Measurements from ENCODE around the gene CHRNA4. TPM values are rescaled to one million over a fixed set of nuclear protein-coding genes. Genes with fewer than 3 reads are reported as not detected.
A peak's percentile ranks its signal among the peaks of the same experiment; 100 is the strongest.

The CHRNA4 gene
- total RNA-seq, 1 donor from 2014 or later, result not detected

DNA sequence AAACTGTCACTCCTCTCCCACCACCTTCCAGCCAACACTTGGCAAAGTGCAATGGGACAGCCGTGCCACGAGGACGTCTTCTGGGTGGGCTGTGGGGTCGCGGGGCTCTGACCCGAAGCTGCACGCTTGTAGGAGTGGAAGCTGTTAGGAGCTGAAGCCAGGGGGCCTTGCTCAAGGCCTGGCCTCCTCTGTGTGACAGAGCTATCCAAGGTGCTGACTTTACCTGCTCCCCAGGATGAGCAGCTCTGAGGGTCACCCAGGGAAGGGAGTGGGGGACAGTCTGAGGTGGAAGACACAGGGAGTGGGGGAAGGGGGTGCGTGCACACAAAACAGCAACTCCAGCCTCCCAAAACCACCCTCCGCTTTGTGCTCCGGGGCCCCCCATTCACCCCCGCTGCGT, 17.5 kb upstream of the CHRNA4 start:
- peaks cover 8% of the 10 kb centered on the region for H3K27me3 Mint-ChIP-seq (ENCODE audit: insufficient read depth)
- no peaks in the 10 kb centered on the region for H3K9me3 Mint-ChIP-seq
- no peaks in the 10 kb centered on the region for H3K4me1 Mint-ChIP-seq (ENCODE audit: low read depth)
- H3K4me3 Mint-ChIP-seq, result no peak overlapping the region
- DNase-seq (ENCODE audit: low spot score), result no peak
- intact Hi-C loops (cut with micrococcal nuclease), result no loop called here
- no peaks in the 10 kb centered on the region for H3K36me3 Mint-ChIP-seq (ENCODE audit: low read depth)
- no peak overlapping the region for H3K27ac Mint-ChIP-seq

DNA sequence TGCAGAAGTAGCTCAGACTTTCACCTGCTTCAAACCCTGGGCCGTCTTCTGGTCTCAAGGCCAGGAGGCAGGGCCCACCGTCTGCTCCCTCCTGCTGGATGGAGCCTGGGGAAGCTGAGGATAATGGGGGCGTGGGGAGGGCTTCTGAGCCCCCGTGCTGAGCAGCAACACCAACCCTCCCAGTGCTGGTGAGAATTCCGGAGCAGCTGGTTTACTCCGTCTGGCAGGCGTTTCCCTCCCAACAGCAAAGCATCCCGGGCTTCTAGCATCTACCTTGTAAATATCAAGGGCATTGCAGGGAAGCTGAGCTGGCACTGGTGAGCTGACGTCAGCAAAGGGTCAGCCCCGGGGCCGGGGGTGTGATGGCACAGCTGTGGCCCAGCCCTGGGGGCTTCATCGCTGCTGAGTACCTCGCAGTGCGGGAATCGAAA, 16.8 kb upstream of the CHRNA4 start:
- no peak for DNase-seq (ENCODE audit: low spot score)
- intact Hi-C loops (cut with micrococcal nuclease), result no loop called here
- H3K4me3 Mint-ChIP-seq, result no peak overlapping the region

GRCh38 chr20:63377256-63377941, 16.2 kb upstream of the CHRNA4 start:
- peak overlapping the region; percentile 44 for H3K27ac Mint-ChIP-seq
- no peaks in the 10 kb centered on the region for H3K9me3 Mint-ChIP-seq
- H3K27me3 Mint-ChIP-seq (ENCODE audit: insufficient read depth), result peaks cover 8% of the 10 kb centered on the region
- no peaks in the 10 kb centered on the region for H3K4me1 Mint-ChIP-seq (ENCODE audit: low read depth)
- no peak overlapping the region for H3K4me3 Mint-ChIP-seq
- H3K36me3 Mint-ChIP-seq (ENCODE audit: low read depth), result no peaks in the 10 kb centered on the region
- intact Hi-C loops (cut with micrococcal nuclease), result no loop called here
- no peak for DNase-seq (ENCODE audit: low spot score)

More for the DNA sequence above, 16.8 kb upstream of the CHRNA4 start:
- Mint-ChIP-seq H3K27ac (no peak overlapping the region), H3K4me1 (ENCODE audit: low read depth) (no peaks in the 10 kb centered on the region), H3K36me3 (ENCODE audit: low read depth) (no peaks in the 10 kb centered on the region), H3K9me3 (no peaks in the 10 kb centered on the region), H3K27me3 (ENCODE audit: insufficient read depth) (peaks cover 8% of the 10 kb centered on the region)

GRCh38 chr20:63376283-63377250, 15.4 kb upstream of the CHRNA4 start:
- H3K4me1 Mint-ChIP-seq (ENCODE audit: low read depth), result no peaks in the 10 kb centered on the region
- intact Hi-C loops (cut with micrococcal nuclease), result no loop called here
- no peak for DNase-seq (ENCODE audit: low spot score)
- H3K9me3 Mint-ChIP-seq, result no peaks in the 10 kb centered on the region
- H3K36me3 Mint-ChIP-seq (ENCODE audit: low read depth), result no peaks in the 10 kb centered on the region
- no peak overlapping the region for H3K4me3 Mint-ChIP-seq
- H3K27me3 Mint-ChIP-seq (ENCODE audit: insufficient read depth), result peaks cover 8% of the 10 kb centered on the region
- peak overlapping the region; percentile 44 for H3K27ac Mint-ChIP-seq

GRCh38 chr20:63375438-63375837, 14.3 kb upstream of the CHRNA4 start:
- H3K36me3 Mint-ChIP-seq (ENCODE audit: low read depth), result no peaks in the 10 kb centered on the region
- H3K27me3 Mint-ChIP-seq (ENCODE audit: insufficient read depth), result peaks cover 8% of the 10 kb centered on the region
- no peak overlapping the region for H3K27ac Mint-ChIP-seq

DNA sequence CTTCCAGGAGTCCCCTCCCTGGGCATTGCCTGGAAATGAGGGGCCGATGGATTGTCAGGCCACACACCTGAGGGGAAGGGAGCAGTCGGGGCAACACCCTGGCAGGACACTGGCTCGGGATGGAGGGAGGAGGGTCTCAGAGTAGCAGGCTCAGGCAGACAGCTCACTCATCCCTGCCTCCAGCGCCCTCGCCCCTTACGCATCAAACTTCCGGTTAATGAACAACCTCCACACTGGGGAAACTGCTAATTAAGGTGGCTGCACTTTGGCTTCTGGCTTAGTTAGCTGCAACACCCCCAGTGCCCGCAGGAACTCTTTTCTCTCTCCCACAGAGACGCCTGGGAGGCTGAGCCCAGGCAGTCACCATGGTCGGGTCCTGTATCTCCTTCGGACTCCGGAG, 13.4 kb upstream of the CHRNA4 start:
- Mint-ChIP-seq H3K9me3 (no peaks in the 10 kb centered on the region), H3K27ac (no peak overlapping the region), H3K4me1 (ENCODE audit: low read depth) (no peaks in the 10 kb centered on the region), H3K4me3 (no peak overlapping the region), H3K36me3 (ENCODE audit: low read depth) (no peaks in the 10 kb centered on the region), H3K27me3 (ENCODE audit: insufficient read depth) (peaks cover 6% of the 10 kb centered on the region)
- no peak for DNase-seq (ENCODE audit: low spot score)
- intact Hi-C loops (cut with micrococcal nuclease), result no loop called here

More at GRCh38 chr20:63375438-63375837, 14.3 kb upstream of the CHRNA4 start:
- intact Hi-C loops (cut with micrococcal nuclease), result no loop called here
- Mint-ChIP-seq H3K4me3 (no peak overlapping the region), H3K4me1 (ENCODE audit: low read depth) (no peaks in the 10 kb centered on the region), H3K9me3 (no peaks in the 10 kb centered on the region)
- DNase-seq (ENCODE audit: low spot score), result no peak

GRCh38 chr20:63373996-63374395, 12.8 kb upstream of the CHRNA4 start:
- intact Hi-C loops (cut with micrococcal nuclease), result no loop called here
- Mint-ChIP-seq H3K27ac (no peak overlapping the region), H3K9me3 (no peaks in the 10 kb centered on the region), H3K4me3 (no peak overlapping the region), H3K4me1 (ENCODE audit: low read depth) (no peaks in the 10 kb centered on the region), H3K27me3 (ENCODE audit: insufficient read depth) (peaks cover 6% of the 10 kb centered on the region), H3K36me3 (ENCODE audit: low read depth) (no peaks in the 10 kb centered on the region)
- DNase-seq (ENCODE audit: low spot score), result no peak

DNA sequence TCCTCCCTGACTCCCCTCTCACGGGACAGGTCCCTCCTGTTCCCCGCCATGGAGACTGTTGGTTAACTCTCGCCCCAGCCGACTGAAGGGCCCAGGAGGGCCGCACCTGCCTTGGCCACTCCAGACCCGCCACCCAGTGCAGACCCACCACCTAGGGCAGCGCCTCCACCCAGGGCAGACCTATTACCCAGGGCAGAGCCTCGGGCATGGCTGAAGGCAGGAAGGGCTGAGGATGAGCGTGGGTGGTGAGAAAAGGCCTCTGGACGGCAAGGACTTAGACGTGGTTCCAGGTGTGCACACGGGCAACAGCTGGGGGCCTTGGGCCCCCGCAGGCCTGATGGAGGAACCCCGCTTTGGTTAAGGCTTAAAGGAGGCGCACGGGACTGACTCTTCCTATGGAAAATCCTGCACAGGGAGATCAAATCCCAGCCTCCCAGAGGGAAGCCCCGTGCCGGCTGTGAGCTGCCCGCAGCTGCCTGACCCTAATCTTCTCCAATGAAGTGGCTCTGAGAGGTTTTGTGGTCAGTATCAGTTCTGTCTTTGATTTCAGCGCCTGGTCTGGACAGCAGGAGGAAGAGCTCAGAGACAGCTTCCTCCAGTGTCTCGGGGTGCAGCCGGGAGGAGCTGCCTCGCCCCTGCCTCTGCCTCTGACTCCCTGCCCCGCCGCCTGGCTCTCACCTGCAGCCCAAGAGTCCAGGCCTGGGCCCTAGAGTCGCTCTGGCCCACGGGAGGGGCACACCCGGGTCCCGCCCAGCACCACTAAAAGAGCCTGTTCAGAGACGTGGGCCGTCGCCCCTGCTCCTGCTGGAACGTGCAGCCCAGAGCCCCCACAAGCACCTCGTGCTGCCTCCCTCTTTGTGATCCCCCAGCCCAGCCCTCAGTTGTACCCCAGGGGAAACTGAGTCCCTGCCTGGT, 12.1 kb upstream of the CHRNA4 start:
- intact Hi-C loops (cut with micrococcal nuclease), result no loop called here
- H3K27me3 Mint-ChIP-seq (ENCODE audit: insufficient read depth), result peaks cover 2% of the 10 kb centered on the region
- DNase-seq (ENCODE audit: low spot score), result no peak

GRCh38 chr20:63371291-63371865, 10.2 kb upstream of the CHRNA4 start:
- no peak overlapping the region for H3K4me3 Mint-ChIP-seq
- H3K9me3 Mint-ChIP-seq, result no peaks in the 10 kb centered on the region
- no peak for DNase-seq (ENCODE audit: low spot score)
- peaks cover 2% of the 10 kb centered on the region for H3K27me3 Mint-ChIP-seq (ENCODE audit: insufficient read depth)
- no peaks in the 10 kb centered on the region for H3K4me1 Mint-ChIP-seq (ENCODE audit: low read depth)
- H3K36me3 Mint-ChIP-seq (ENCODE audit: low read depth), result no peaks in the 10 kb centered on the region
- no peak overlapping the region for H3K27ac Mint-ChIP-seq
- intact Hi-C loops (cut with micrococcal nuclease), result no loop called here

More for the DNA sequence above, 12.1 kb upstream of the CHRNA4 start:
- H3K36me3 Mint-ChIP-seq (ENCODE audit: low read depth), result no peaks in the 10 kb centered on the region
- no peak overlapping the region for H3K27ac Mint-ChIP-seq
- H3K4me3 Mint-ChIP-seq, result no peak overlapping the region
- H3K9me3 Mint-ChIP-seq, result no peaks in the 10 kb centered on the region
- H3K4me1 Mint-ChIP-seq (ENCODE audit: low read depth), result no peaks in the 10 kb centered on the region

GRCh38 chr20:63370618-63371187, 9.6 kb upstream of the CHRNA4 start:
- DNase-seq (ENCODE audit: low spot score), result no peak
- Mint-ChIP-seq H3K36me3 (ENCODE audit: low read depth) (no peaks in the 10 kb centered on the region), H3K4me1 (ENCODE audit: low read depth) (no peaks in the 10 kb centered on the region), H3K27me3 (ENCODE audit: insufficient read depth) (peaks cover 2% of the 10 kb centered on the region), H3K27ac (no peak overlapping the region), H3K9me3 (no peaks in the 10 kb centered on the region), H3K4me3 (no peak overlapping the region)
- intact Hi-C loops (cut with micrococcal nuclease), result no loop called here

- no peak overlapping the region for H3K4me3 Mint-ChIP-seq
- peaks cover 2% of the 10 kb centered on the region for H3K27me3 Mint-ChIP-seq (ENCODE audit: insufficient read depth)
- no peak for DNase-seq (ENCODE audit: low spot score)
- H3K27ac Mint-ChIP-seq, result no peak overlapping the region
- intact Hi-C loops (cut with micrococcal nuclease), result no loop called here
- H3K36me3 Mint-ChIP-seq (ENCODE audit: low read depth), result no peaks in the 10 kb centered on the region
- no peaks in the 10 kb centered on the region for H3K4me1 Mint-ChIP-seq (ENCODE audit: low read depth)
- H3K9me3 Mint-ChIP-seq, result no peaks in the 10 kb centered on the region
These were observed 8.8 kb upstream of the CHRNA4 start for GRCh38 chr20:63369724-63370617.

Data from activated T-helper 1 cell treated with anti-CD3 and anti-CD28 coated beads, Interleukin-12 subunit alpha, Interleukin-12 subunit beta, Interleukin-2, Interleukin-4 antibody, amounts not matched to agents 30 ng/mL and 10 ng/mL and 1 ng/mL, durations not matched to agents 14 hours and 24 hours and 36 hours (primary cell).